Measurements from ENCODE around the gene CHRNA1. TPM values are rescaled to one million over a fixed set of nuclear protein-coding genes. Genes with fewer than 3 reads are reported as not detected.

CHRNA1 gene
- total RNA-seq, 1 donor from 2014 or later: not detected

GRCh38 chr2:174718591-174718990 is 45.7 kb downstream of the CHRNA1 start:
- no peak overlapping the region for H3K27ac Mint-ChIP-seq
- no peak for DNase-seq
- ATAC-seq (ENCODE audit: low read depth): no peak
- H3K27me3 Mint-ChIP-seq: peaks cover 3% of the 10 kb centered on the region
- ChIA-PET POLR2A (no interaction called here), CTCF (no interaction called here)
- H3K36me3 Mint-ChIP-seq (ENCODE audit: low read depth): no peaks in the 10 kb centered on the region
- intact Hi-C loops (cut with micrococcal nuclease): no loop called here
- no peak overlapping the region for H3K4me3 Mint-ChIP-seq
- H3K4me1 Mint-ChIP-seq: no peaks in the 10 kb centered on the region
- TF ChIP-seq, protein P1, sequence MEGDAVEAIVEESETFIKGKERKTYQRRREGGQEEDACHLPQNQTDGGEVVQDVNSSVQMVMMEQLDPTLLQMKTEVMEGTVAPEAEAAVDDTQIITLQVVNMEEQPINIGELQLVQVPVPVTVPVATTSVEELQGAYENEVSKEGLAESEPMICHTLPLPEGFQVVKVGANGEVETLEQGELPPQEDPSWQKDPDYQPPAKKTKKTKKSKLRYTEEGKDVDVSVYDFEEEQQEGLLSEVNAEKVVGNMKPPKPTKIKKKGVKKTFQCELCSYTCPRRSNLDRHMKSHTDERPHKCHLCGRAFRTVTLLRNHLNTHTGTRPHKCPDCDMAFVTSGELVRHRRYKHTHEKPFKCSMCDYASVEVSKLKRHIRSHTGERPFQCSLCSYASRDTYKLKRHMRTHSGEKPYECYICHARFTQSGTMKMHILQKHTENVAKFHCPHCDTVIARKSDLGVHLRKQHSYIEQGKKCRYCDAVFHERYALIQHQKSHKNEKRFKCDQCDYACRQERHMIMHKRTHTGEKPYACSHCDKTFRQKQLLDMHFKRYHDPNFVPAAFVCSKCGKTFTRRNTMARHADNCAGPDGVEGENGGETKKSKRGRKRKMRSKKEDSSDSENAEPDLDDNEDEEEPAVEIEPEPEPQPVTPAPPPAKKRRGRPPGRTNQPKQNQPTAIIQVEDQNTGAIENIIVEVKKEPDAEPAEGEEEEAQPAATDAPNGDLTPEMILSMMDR (IDR thresholded peaks at IDR 0.05): no peak
- no peaks in the 10 kb centered on the region for H3K9me3 Mint-ChIP-seq

DNA sequence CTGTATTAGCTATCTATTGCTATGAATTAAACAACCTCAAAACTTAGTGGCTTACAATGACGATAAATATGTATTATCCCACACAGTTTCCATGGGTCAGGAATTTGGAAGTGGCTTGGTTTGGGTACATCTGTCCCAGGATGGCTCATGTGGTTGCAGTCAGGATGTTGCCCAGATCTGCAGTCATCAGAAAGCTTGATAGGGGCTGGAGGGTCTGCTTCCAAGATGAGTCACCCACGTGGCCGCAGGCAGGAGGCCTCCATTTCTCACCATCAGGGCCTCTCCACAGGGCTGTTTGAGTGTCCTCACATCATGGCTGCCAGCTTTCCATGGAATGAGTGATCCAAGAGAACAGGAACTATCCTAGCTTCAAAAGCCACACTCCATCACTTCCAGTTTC is 46.4 kb downstream of the CHRNA1 start:
- Mint-ChIP-seq H3K36me3 (ENCODE audit: low read depth) (no peaks in the 10 kb centered on the region), H3K9me3 (no peaks in the 10 kb centered on the region), H3K4me1 (no peaks in the 10 kb centered on the region), H3K27me3 (peaks cover 3% of the 10 kb centered on the region), H3K4me3 (no peak overlapping the region), H3K27ac (no peak overlapping the region)
- no peak for DNase-seq
- ChIA-PET CTCF (no interaction called here), POLR2A (no interaction called here)
- no peak for ATAC-seq (ENCODE audit: low read depth)
- TF ChIP-seq, protein P1 (IDR thresholded peaks at IDR 0.05): no peak
- intact Hi-C loops (cut with micrococcal nuclease): no loop called here

- TF ChIP-seq, protein P1 (IDR thresholded peaks at IDR 0.05): no peak
- ATAC-seq (ENCODE audit: low read depth) (no peak), DNase-seq (no peak)
- Mint-ChIP-seq H3K4me1 (no peaks in the 10 kb centered on the region), H3K9me3 (no peaks in the 10 kb centered on the region), H3K36me3 (ENCODE audit: low read depth) (no peaks in the 10 kb centered on the region), H3K4me3 (no peak overlapping the region), H3K27me3 (no peaks in the 10 kb centered on the region), H3K27ac (no peak overlapping the region)
- intact Hi-C loops (cut with micrococcal nuclease): no loop called here
- POLR2A ChIA-PET: no interaction called here
- CTCF ChIA-PET: no interaction called here
These were observed 47.0 kb downstream of the CHRNA1 start for GRCh38 chr2:174717273-174717672.

GRCh38 chr2:174716785-174717184 is 47.5 kb downstream of the CHRNA1 start:
- ChIA-PET CTCF (no interaction called here), POLR2A (no interaction called here)
- intact Hi-C loops (cut with micrococcal nuclease): no loop called here
- TF ChIP-seq, protein P1 (IDR thresholded peaks at IDR 0.05): no peak
- Mint-ChIP-seq H3K4me1 (no peaks in the 10 kb centered on the region), H3K4me3 (no peak overlapping the region), H3K36me3 (ENCODE audit: low read depth) (no peaks in the 10 kb centered on the region), H3K27ac (no peak overlapping the region), H3K27me3 (no peaks in the 10 kb centered on the region), H3K9me3 (no peaks in the 10 kb centered on the region)
- ATAC-seq (ENCODE audit: low read depth) (no peak), DNase-seq (no peak)

DNA sequence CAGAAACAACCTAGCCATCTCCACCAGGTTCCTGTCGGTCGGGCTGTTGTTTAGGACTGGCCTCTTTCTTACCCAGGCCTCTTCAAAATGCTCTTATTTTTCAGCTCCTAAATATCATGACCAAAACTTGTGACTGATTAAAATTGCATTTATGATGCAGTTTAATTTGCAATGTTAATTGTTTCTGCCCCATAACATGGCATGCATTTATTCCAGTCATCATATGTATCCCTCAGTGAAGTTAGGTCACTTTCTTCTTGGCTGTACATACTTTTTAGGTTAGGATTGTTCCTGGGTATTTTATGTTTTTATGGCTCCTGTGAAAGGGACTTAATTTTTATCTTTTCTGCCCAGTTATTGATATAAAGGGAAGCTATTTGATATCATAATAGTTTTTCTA is 50.6 kb downstream of the CHRNA1 start:
- CTCF ChIA-PET: no interaction called here
- H3K4me1 Mint-ChIP-seq: no peaks in the 10 kb centered on the region
- DNase-seq (no peak), ATAC-seq (ENCODE audit: low read depth) (no peak)
- no peak overlapping the region for H3K4me3 Mint-ChIP-seq
- intact Hi-C loops (cut with micrococcal nuclease): no loop called here
- H3K9me3 Mint-ChIP-seq: peaks cover 3% of the 10 kb centered on the region
- no peaks in the 10 kb centered on the region for H3K36me3 Mint-ChIP-seq (ENCODE audit: low read depth)
- TF ChIP-seq, protein P1 (IDR thresholded peaks at IDR 0.05): no peak
- H3K27ac Mint-ChIP-seq: no peak overlapping the region
- POLR2A ChIA-PET: no interaction called here
- H3K27me3 Mint-ChIP-seq: peaks cover 2% of the 10 kb centered on the region

Data from activated B cell treated with CpG ODN at 0.5 μM for 24 hours (primary cell).